ENCODE results near the gene ARHGEF3. TPM values are rescaled to one million over a fixed set of nuclear protein-coding genes. Genes with fewer than 3 reads are reported as not detected.

The ARHGEF3 gene
- total and polyA plus RNA-seq, 3 experiments from 2014 or later: 55.1 to 110 (median 56.6) TPM

GRCh38 chr3:56810577-56811545, 9.1 kb upstream of the ARHGEF3 start:
- ChIA-PET POLR2A (no interaction called here), CTCF (interaction anchor here (1.0 to 3.3 kb wide), 3 partner anchors 107 to 178 kb away, joined by 4 to 9 read pairs (median 9); no protein-coding TSS in a partner anchor)
- H3K4me1 ChIP-seq (ENCODE audit: insufficient read depth, low read length): peaks cover 42% of the 10 kb centered on the region
- H3K27me3 ChIP-seq (ENCODE audit: insufficient read depth, low read length, poor library complexity, severe bottlenecking): no peaks in the 10 kb centered on the region
- no peak overlapping the region for H3K4me3 Mint-ChIP-seq
- H3K36me3 Mint-ChIP-seq: no peaks in the 10 kb centered on the region
- H3K9me3 ChIP-seq (ENCODE audit: low read length): no peaks in the 10 kb centered on the region
- H3K9me3 Mint-ChIP-seq: no peaks in the 10 kb centered on the region
- H3K36me3 ChIP-seq (ENCODE audit: insufficient read depth, low read length): no peaks in the 10 kb centered on the region
- no peak overlapping the region for H3K27ac ChIP-seq (ENCODE audit: low read depth, low read length)
- H3K4me1 Mint-ChIP-seq: peaks cover 49 to 63% (median 57%) of the 10 kb centered on the region in 3 donors
- H3K4me3 ChIP-seq (ENCODE audit: low read length): no peak overlapping the region
- peak overlapping the region in 7 of 8 donors; percentile 54 to 85 (median 80) for H3K27ac Mint-ChIP-seq
- no peak for DNase-seq
- no peaks in the 10 kb centered on the region for H3K27me3 Mint-ChIP-seq

GRCh38 chr3:56806407-56806806, 4.7 kb upstream of the ARHGEF3 start:
- no peak overlapping the region for H3K4me3 ChIP-seq (ENCODE audit: low read length)
- CTCF ChIA-PET: interaction anchor here (0.7 to 10.1 kb wide), 3 partner anchors 104 to 183 kb away, joined by 3 to 144 read pairs (median 135); no protein-coding TSS in a partner anchor
- H3K4me1 ChIP-seq (ENCODE audit: insufficient read depth, low read length): peaks cover 13% of the 10 kb centered on the region
- no peaks in the 10 kb centered on the region for H3K36me3 ChIP-seq (ENCODE audit: insufficient read depth, low read length)
- H3K27ac ChIP-seq (ENCODE audit: low read depth, low read length): no peak overlapping the region
- Mint-ChIP-seq H3K4me3 (no peak overlapping the region), H3K27ac (no peak overlapping the region), H3K4me1 (peaks cover 20 to 34% (median 23%) of the 10 kb centered on the region in 3 donors), H3K36me3 (peaks cover 0 to 1% (median 0%) of the 10 kb centered on the region in 3 donors), H3K9me3 (no peaks in the 10 kb centered on the region), H3K27me3 (no peaks in the 10 kb centered on the region)
- DNase-seq: no peak
- H3K9me3 ChIP-seq (ENCODE audit: low read length): no peaks in the 10 kb centered on the region
- POLR2A ChIA-PET: interaction anchor here (1.0 kb wide), 1 partner anchor 58 kb away, joined by 6 read pairs; no protein-coding TSS in a partner anchor
- H3K27me3 ChIP-seq (ENCODE audit: insufficient read depth, low read length, poor library complexity, severe bottlenecking): no peaks in the 10 kb centered on the region

GRCh38 chr3:56802790-56803189, 1.0 kb upstream of the ARHGEF3 start:
- Histone ChIP-seq H3K4me1 (ENCODE audit: insufficient read depth, low read length) (peaks cover 28% of the 10 kb centered on the region), H3K27ac (ENCODE audit: low read depth, low read length) (no peak overlapping the region), H3K4me3 (ENCODE audit: low read length) (peak overlapping the region; percentile 75), H3K27me3 (ENCODE audit: insufficient read depth, low read length, poor library complexity, severe bottlenecking) (no peaks in the 10 kb centered on the region), H3K9me3 (ENCODE audit: low read length) (no peaks in the 10 kb centered on the region), H3K36me3 (ENCODE audit: insufficient read depth, low read length) (no peaks in the 10 kb centered on the region)
- Mint-ChIP-seq H3K36me3 (peaks cover 0 to 27% (median 0%) of the 10 kb centered on the region in 3 donors), H3K4me1 (peaks cover 28 to 40% (median 30%) of the 10 kb centered on the region in 3 donors), H3K9me3 (no peaks in the 10 kb centered on the region), H3K4me3 (peak overlapping the region; percentile 87 to 100 (median 91)), H3K27ac (peak overlapping the region in 5 of 8 donors; percentile 80 to 94 (median 88)), H3K27me3 (no peaks in the 10 kb centered on the region)
- ChIA-PET POLR2A (interaction anchor here (6.0 kb wide), 1 partner anchor 48 kb away, joined by 50 read pairs; no protein-coding TSS in a partner anchor), CTCF (interaction anchor here (1.0 to 10.1 kb wide), 6 partner anchors 13 to 187 kb away, joined by 3 to 208 read pairs (median 70); no protein-coding TSS in a partner anchor)
- no peak for DNase-seq

GRCh38 chr3:56802378-56802745, 613 bp upstream of the ARHGEF3 start:
- H3K36me3 ChIP-seq (ENCODE audit: insufficient read depth, low read length): no peaks in the 10 kb centered on the region
- DNase-seq: no peak
- ChIA-PET CTCF (interaction anchor here (0.7 to 10.1 kb wide), 17 partner anchors 11 to 187 kb away, joined by 3 to 208 read pairs (median 5); partner anchors contain the start of gene TASOR), POLR2A (interaction anchor here (2.3 to 6.8 kb wide), 7 partner anchors 16 to 121 kb away, joined by 6 to 108 read pairs (median 25); partner anchors contain the start of gene TASOR)
- Mint-ChIP-seq H3K27ac (peak overlapping the region in 7 of 8 donors; percentile 78 to 94 (median 88)), H3K9me3 (no peaks in the 10 kb centered on the region), H3K4me3 (peak overlapping the region; percentile 87 to 100 (median 91)), H3K36me3 (peaks cover 0 to 28% (median 0%) of the 10 kb centered on the region in 3 donors), H3K4me1 (peaks cover 30 to 45% (median 34%) of the 10 kb centered on the region in 3 donors), H3K27me3 (no peaks in the 10 kb centered on the region)
- peaks cover 32% of the 10 kb centered on the region for H3K4me1 ChIP-seq (ENCODE audit: insufficient read depth, low read length)
- H3K9me3 ChIP-seq (ENCODE audit: low read length): no peaks in the 10 kb centered on the region
- H3K27me3 ChIP-seq (ENCODE audit: insufficient read depth, low read length, poor library complexity, severe bottlenecking): no peaks in the 10 kb centered on the region
- H3K27ac ChIP-seq (ENCODE audit: low read depth, low read length): peak overlapping the region; percentile 73
- peak overlapping the region; percentile 75 for H3K4me3 ChIP-seq (ENCODE audit: low read length)

GRCh38 chr3:56800832-56801661, 702 bp downstream of the ARHGEF3 start:
- no peaks in the 10 kb centered on the region for H3K36me3 ChIP-seq (ENCODE audit: insufficient read depth, low read length)
- Mint-ChIP-seq H3K27ac (peak overlapping the region; percentile 74 to 95 (median 90)), H3K9me3 (no peaks in the 10 kb centered on the region), H3K27me3 (no peaks in the 10 kb centered on the region), H3K4me3 (peak overlapping the region; percentile 89 to 100 (median 94)), H3K4me1 (peaks cover 41 to 58% (median 47%) of the 10 kb centered on the region in 3 donors), H3K36me3 (peaks cover 0 to 42% (median 3%) of the 10 kb centered on the region in 3 donors)
- no peaks in the 10 kb centered on the region for H3K9me3 ChIP-seq (ENCODE audit: low read length)
- no peaks in the 10 kb centered on the region for H3K27me3 ChIP-seq (ENCODE audit: insufficient read depth, low read length, poor library complexity, severe bottlenecking)
- peak overlapping the region; percentile 75 for H3K4me3 ChIP-seq (ENCODE audit: low read length)
- H3K27ac ChIP-seq (ENCODE audit: low read depth, low read length): peak overlapping the region; percentile 73
- ChIA-PET CTCF (interaction anchor here (0.8 to 10.1 kb wide), 43 partner anchors 11 to 244 kb away, joined by 3 to 208 read pairs (median 6); partner anchors contain the start of genes CCDC66 and TASOR), POLR2A (interaction anchor here (0.5 to 6.8 kb wide), 18 partner anchors 14 to 188 kb away, joined by 3 to 108 read pairs (median 6); partner anchors contain the start of gene TASOR)
- H3K4me1 ChIP-seq (ENCODE audit: insufficient read depth, low read length): peaks cover 45% of the 10 kb centered on the region
- peak in 3 of 5 donors; percentile 36 to 59 (median 59) for DNase-seq

GRCh38 chr3:56800130-56800831, 1.5 kb downstream of the ARHGEF3 start:
- H3K27me3 ChIP-seq (ENCODE audit: insufficient read depth, low read length, poor library complexity, severe bottlenecking): no peaks in the 10 kb centered on the region
- no peaks in the 10 kb centered on the region for H3K36me3 ChIP-seq (ENCODE audit: insufficient read depth, low read length)
- CTCF ChIA-PET: interaction anchor here (0.7 to 10.1 kb wide), 51 partner anchors 12 to 243 kb away, joined by 3 to 208 read pairs (median 6); partner anchors contain the start of genes CCDC66 and TASOR
- peaks cover 53% of the 10 kb centered on the region for H3K4me1 ChIP-seq (ENCODE audit: insufficient read depth, low read length)
- H3K27me3 Mint-ChIP-seq: no peaks in the 10 kb centered on the region
- no peaks in the 10 kb centered on the region for H3K9me3 Mint-ChIP-seq
- H3K36me3 Mint-ChIP-seq: peaks cover 0 to 49% (median 3%) of the 10 kb centered on the region in 3 donors
- peak overlapping the region; percentile 73 for H3K27ac ChIP-seq (ENCODE audit: low read depth, low read length)
- H3K27ac Mint-ChIP-seq: peak overlapping the region; percentile 74 to 95 (median 90)
- POLR2A ChIA-PET: interaction anchor here (0.5 to 6.8 kb wide), 20 partner anchors 14 to 189 kb away, joined by 3 to 108 read pairs (median 6); partner anchors contain the start of gene TASOR
- DNase-seq: peak; percentile 49 to 82 (median 71)
- peaks cover 48 to 63% (median 55%) of the 10 kb centered on the region in 3 donors for H3K4me1 Mint-ChIP-seq
- peak overlapping the region; percentile 75 for H3K4me3 ChIP-seq (ENCODE audit: low read length)
- no peaks in the 10 kb centered on the region for H3K9me3 ChIP-seq (ENCODE audit: low read length)
- H3K4me3 Mint-ChIP-seq: peak overlapping the region; percentile 89 to 100 (median 94)
